Neural progenitor cell (in vitro differentiated cells): ENCODE results near the gene AFF3.

Experiments
- CTCF ChIP-seq: fragments of 200-600 bp; sonication (generic); IDR thresholded peaks from 2 replicates; pipeline ENCODE4 v1.5.1; 2017; ENCODE audit warnings: antibody characterized with exemption, mild to moderate bottlenecking
- EZH2 ChIP-seq: fragments of 200-600 bp; sonication (generic); IDR thresholded peaks from 2 replicates; pipeline ENCODE4 v1.6.1; 2017; ENCODE audit warnings: antibody characterized with exemption, mild to moderate bottlenecking, moderate library complexity

GRCh38 chr2:99942561-99943347, 199.6 kb downstream of the AFF3 start:
- TF ChIP-seq CTCF = no peak
- TF ChIP-seq EZH2 = no peak
